ENCODE data around the gene ZNF761. TPM values are rescaled to one million over a fixed set of nuclear protein-coding genes. Genes with fewer than 3 reads are reported as not detected.
A peak's percentile ranks its signal among the peaks of the same experiment; 100 is the strongest.

Gene ZNF761
- polyA plus RNA-seq = 10 to 100 TPM in 1 of 4 donors, 1 to 10 TPM in 3; 5.1 to 19.8 (median 6.2) TPM
- long read RNA-seq, donor 1 = 0 reads
- long read RNA-seq, donor 2 = 0 reads
- long read RNA-seq, donor 3 = 0 reads
- long read RNA-seq, donor 4 = 0 reads
- long read RNA-seq, donor 5 = 0 reads
- long read RNA-seq, donor 6 = 0 reads
- long read RNA-seq, donor 7 = 0 reads
- long read RNA-seq, donor 8 = 0 reads
- long read RNA-seq, donor 9 = 0 reads
- long read RNA-seq, donor 10 = 0 reads

- no peak for FAIRE-seq
- WGBS, 3 donors = 2 to 5% (median 3%) methylated on average over 45 to 46 of the region's 46 CpGs
These were observed at the start of gene ZNF761 for GRCh38 chr19:53431399-53432087. Gene ZNF761 (plus strand): TSS chr19:53431984. CDS start chr19:53447269, 15,285 bp downstream.

GRCh38 chr19:53388168-53388567, 43.6 kb upstream of the ZNF761 start:
- Histone ChIP-seq H3K27me3 (ENCODE audit: control insufficient read depth in 3 of 3, insufficient read depth in 3 of 3, low read length in 3 of 3) (no peaks in the 10 kb centered on the region), H3K27ac (ENCODE audit: low read depth in 1 of 3, low read length in 2 of 3) (no peak overlapping the region), H3K9me3 (ENCODE audit: control insufficient read depth in 2 of 2, insufficient read depth in 1 of 2, low read depth in 1 of 2, low read length in 1 of 2) (peaks cover 0 to 44% of the 10 kb centered on the region in 2 donors), H3K36me3 (ENCODE audit: control insufficient read depth in 3 of 3, insufficient read depth in 2 of 3, low read depth in 1 of 3, low read length in 3 of 3) (peaks cover 0 to 3% (median 0%) of the 10 kb centered on the region in 3 donors), H3K4me3 (ENCODE audit: low read depth in 1 of 3, low read length in 3 of 3) (no peak overlapping the region), H3K4me1 (ENCODE audit: control insufficient read depth in 3 of 3, insufficient read depth in 2 of 3, low read depth in 1 of 3, low read length in 2 of 3) (no peaks in the 10 kb centered on the region)
- no peak for DNase-seq
- WGBS, 3 donors = 81 to 97% (median 96%) methylated on average over 3 of the region's 3 CpGs
- FAIRE-seq = no peak

More at GRCh38 chr19:53431399-53432087, at the start of gene ZNF761:
- H3K9me3 ChIP-seq (ENCODE audit: control insufficient read depth in 2 of 2, insufficient read depth in 1 of 2, low read depth in 1 of 2, low read length in 1 of 2) = peaks cover 0 to 3% of the 10 kb centered on the region in 2 donors
- no peaks in the 10 kb centered on the region for H3K27me3 ChIP-seq (ENCODE audit: control insufficient read depth in 3 of 3, insufficient read depth in 3 of 3, low read length in 3 of 3)
- peak; percentile 96 to 98 for DNase-seq
- peaks cover 0 to 6% (median 0%) of the 10 kb centered on the region in 3 donors for H3K4me1 ChIP-seq (ENCODE audit: control insufficient read depth in 3 of 3, insufficient read depth in 2 of 3, low read depth in 1 of 3, low read length in 2 of 3)
- H3K27ac ChIP-seq (ENCODE audit: low read depth in 1 of 3, low read length in 2 of 3) = peak within 1 kb of the TSS; percentile 91 to 96 (median 93)
- peak within 1 kb of the TSS; percentile 76 to 78 (median 78) for H3K4me3 ChIP-seq (ENCODE audit: low read depth in 1 of 3, low read length in 3 of 3)
- H3K36me3 ChIP-seq (ENCODE audit: control insufficient read depth in 3 of 3, insufficient read depth in 2 of 3, low read depth in 1 of 3, low read length in 3 of 3) = peaks cover 0 to 5% (median 0%) of the 10 kb centered on the region in 3 donors

GRCh38 chr19:53388904-53389303, 42.9 kb upstream of the ZNF761 start:
- WGBS, 3 donors = 57 to 81% (median 66%) methylated on average over 5 of the region's 5 CpGs
- Histone ChIP-seq H3K4me3 (ENCODE audit: low read depth in 1 of 3, low read length in 3 of 3) (no peak overlapping the region), H3K27me3 (ENCODE audit: control insufficient read depth in 3 of 3, insufficient read depth in 3 of 3, low read length in 3 of 3) (no peaks in the 10 kb centered on the region), H3K9me3 (ENCODE audit: control insufficient read depth in 2 of 2, insufficient read depth in 1 of 2, low read depth in 1 of 2, low read length in 1 of 2) (peaks cover 0 to 43% of the 10 kb centered on the region in 2 donors), H3K27ac (ENCODE audit: low read depth in 1 of 3, low read length in 2 of 3) (no peak overlapping the region), H3K36me3 (ENCODE audit: control insufficient read depth in 3 of 3, insufficient read depth in 2 of 3, low read depth in 1 of 3, low read length in 3 of 3) (peaks cover 0 to 3% (median 0%) of the 10 kb centered on the region in 3 donors), H3K4me1 (ENCODE audit: control insufficient read depth in 3 of 3, insufficient read depth in 2 of 3, low read depth in 1 of 3, low read length in 2 of 3) (no peaks in the 10 kb centered on the region)
- FAIRE-seq = no peak
- DNase-seq = peak in 1 of 2 donors; percentile 30

GRCh38 chr19:53389571-53389970, 42.2 kb upstream of the ZNF761 start:
- Histone ChIP-seq H3K4me3 (ENCODE audit: low read depth in 1 of 3, low read length in 3 of 3) (no peak overlapping the region), H3K4me1 (ENCODE audit: control insufficient read depth in 3 of 3, insufficient read depth in 2 of 3, low read depth in 1 of 3, low read length in 2 of 3) (peaks cover 0 to 3% (median 0%) of the 10 kb centered on the region in 3 donors), H3K27ac (ENCODE audit: low read depth in 1 of 3, low read length in 2 of 3) (no peak overlapping the region), H3K9me3 (ENCODE audit: control insufficient read depth in 2 of 2, insufficient read depth in 1 of 2, low read depth in 1 of 2, low read length in 1 of 2) (peaks cover 0 to 45% of the 10 kb centered on the region in 2 donors), H3K27me3 (ENCODE audit: control insufficient read depth in 3 of 3, insufficient read depth in 3 of 3, low read length in 3 of 3) (no peaks in the 10 kb centered on the region), H3K36me3 (ENCODE audit: control insufficient read depth in 3 of 3, insufficient read depth in 2 of 3, low read depth in 1 of 3, low read length in 3 of 3) (peaks cover 0 to 3% (median 0%) of the 10 kb centered on the region in 3 donors)
- WGBS, 3 donors = 75 to 87% (median 80%) methylated on average over 8 of the region's 8 CpGs
- DNase-seq = no peak
- FAIRE-seq = no peak

GRCh38 chr19:53389978-53390377, 41.8 kb upstream of the ZNF761 start:
- Histone ChIP-seq H3K36me3 (ENCODE audit: control insufficient read depth in 3 of 3, insufficient read depth in 2 of 3, low read depth in 1 of 3, low read length in 3 of 3) (peaks cover 0 to 3% (median 0%) of the 10 kb centered on the region in 3 donors), H3K4me1 (ENCODE audit: control insufficient read depth in 3 of 3, insufficient read depth in 2 of 3, low read depth in 1 of 3, low read length in 2 of 3) (peaks cover 0 to 3% (median 0%) of the 10 kb centered on the region in 3 donors), H3K27me3 (ENCODE audit: control insufficient read depth in 3 of 3, insufficient read depth in 3 of 3, low read length in 3 of 3) (no peaks in the 10 kb centered on the region), H3K27ac (ENCODE audit: low read depth in 1 of 3, low read length in 2 of 3) (no peak overlapping the region), H3K4me3 (ENCODE audit: low read depth in 1 of 3, low read length in 3 of 3) (no peak overlapping the region), H3K9me3 (ENCODE audit: control insufficient read depth in 2 of 2, insufficient read depth in 1 of 2, low read depth in 1 of 2, low read length in 1 of 2) (peaks cover 0 to 45% of the 10 kb centered on the region in 2 donors)
- DNase-seq = no peak
- FAIRE-seq = no peak
- 37 to 54% (median 49%) methylated on average over 22 of the region's 22 CpGs for whole genome bisulfite sequencing, 3 donors

GRCh38 chr19:53394522-53394973, 37.2 kb upstream of the ZNF761 start:
- no peak for DNase-seq

GRCh38 chr19:53394974-53395839, 36.6 kb upstream of the ZNF761 start, which contains the start of gene ZNF765:
Gene ZNF765 (plus strand): TSS chr19:53395149. CDS start chr19:53398016, 2,867 bp downstream.
- H3K4me3 ChIP-seq (ENCODE audit: low read depth in 1 of 3, low read length in 3 of 3) = peak within 1 kb of the TSS; percentile 76 to 86 (median 83)
- 0 to 1% (median 0%) methylated on average over 58 of the region's 58 CpGs for WGBS, 3 donors
- H3K27ac ChIP-seq (ENCODE audit: low read depth in 1 of 3, low read length in 2 of 3) = peak within 1 kb of the TSS; percentile 47 to 91 (median 90)
- peaks cover 6 to 16% (median 12%) of the 10 kb centered on the region in 3 donors for H3K36me3 ChIP-seq (ENCODE audit: control insufficient read depth in 3 of 3, insufficient read depth in 2 of 3, low read depth in 1 of 3, low read length in 3 of 3)
- peaks cover 0 to 27% of the 10 kb centered on the region in 2 donors for H3K9me3 ChIP-seq (ENCODE audit: control insufficient read depth in 2 of 2, insufficient read depth in 1 of 2, low read depth in 1 of 2, low read length in 1 of 2)
- FAIRE-seq (no peak), DNase-seq (peak; percentile 95 to 96)
- H3K27me3 ChIP-seq (ENCODE audit: control insufficient read depth in 3 of 3, insufficient read depth in 3 of 3, low read length in 3 of 3) = no peaks in the 10 kb centered on the region
- peaks cover 0 to 3% (median 0%) of the 10 kb centered on the region in 3 donors for H3K4me1 ChIP-seq (ENCODE audit: control insufficient read depth in 3 of 3, insufficient read depth in 2 of 3, low read depth in 1 of 3, low read length in 2 of 3)

More at GRCh38 chr19:53394522-53394973, 37.2 kb upstream of the ZNF761 start:
- WGBS, 3 donors = 8 to 25% (median 18%) methylated on average over 18 of the region's 18 CpGs
- FAIRE-seq = no peak
- Histone ChIP-seq H3K27me3 (ENCODE audit: control insufficient read depth in 3 of 3, insufficient read depth in 3 of 3, low read length in 3 of 3) (no peaks in the 10 kb centered on the region), H3K36me3 (ENCODE audit: control insufficient read depth in 3 of 3, insufficient read depth in 2 of 3, low read depth in 1 of 3, low read length in 3 of 3) (peaks cover 2 to 11% (median 8%) of the 10 kb centered on the region in 3 donors), H3K4me3 (ENCODE audit: low read depth in 1 of 3, low read length in 3 of 3) (peak overlapping the region in 2 of 3 donors; percentile 83 to 86), H3K27ac (ENCODE audit: low read depth in 1 of 3, low read length in 2 of 3) (peak overlapping the region; percentile 42 to 91 (median 73)), H3K4me1 (ENCODE audit: control insufficient read depth in 3 of 3, insufficient read depth in 2 of 3, low read depth in 1 of 3, low read length in 2 of 3) (peaks cover 0 to 3% (median 0%) of the 10 kb centered on the region in 3 donors), H3K9me3 (ENCODE audit: control insufficient read depth in 2 of 2, insufficient read depth in 1 of 2, low read depth in 1 of 2, low read length in 1 of 2) (peaks cover 0 to 32% of the 10 kb centered on the region in 2 donors)
